Measurements from ENCODE around the gene TSPAN17.

GRCh38 chr5:176608142-176608705 is 39.1 kb upstream of the TSPAN17 start:
- TF ChIP-seq, protein P1, sequence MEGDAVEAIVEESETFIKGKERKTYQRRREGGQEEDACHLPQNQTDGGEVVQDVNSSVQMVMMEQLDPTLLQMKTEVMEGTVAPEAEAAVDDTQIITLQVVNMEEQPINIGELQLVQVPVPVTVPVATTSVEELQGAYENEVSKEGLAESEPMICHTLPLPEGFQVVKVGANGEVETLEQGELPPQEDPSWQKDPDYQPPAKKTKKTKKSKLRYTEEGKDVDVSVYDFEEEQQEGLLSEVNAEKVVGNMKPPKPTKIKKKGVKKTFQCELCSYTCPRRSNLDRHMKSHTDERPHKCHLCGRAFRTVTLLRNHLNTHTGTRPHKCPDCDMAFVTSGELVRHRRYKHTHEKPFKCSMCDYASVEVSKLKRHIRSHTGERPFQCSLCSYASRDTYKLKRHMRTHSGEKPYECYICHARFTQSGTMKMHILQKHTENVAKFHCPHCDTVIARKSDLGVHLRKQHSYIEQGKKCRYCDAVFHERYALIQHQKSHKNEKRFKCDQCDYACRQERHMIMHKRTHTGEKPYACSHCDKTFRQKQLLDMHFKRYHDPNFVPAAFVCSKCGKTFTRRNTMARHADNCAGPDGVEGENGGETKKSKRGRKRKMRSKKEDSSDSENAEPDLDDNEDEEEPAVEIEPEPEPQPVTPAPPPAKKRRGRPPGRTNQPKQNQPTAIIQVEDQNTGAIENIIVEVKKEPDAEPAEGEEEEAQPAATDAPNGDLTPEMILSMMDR (IDR thresholded peaks at IDR 0.05; ENCODE audit: low read depth, low read length), result no peak
- no peak for TF ChIP-seq EZH2phosphoT487 (IDR thresholded peaks at IDR 0.05; ENCODE audit: low read depth)
